GM19351 (cell line): ENCODE results near the gene KLHL14.
A peak's percentile ranks its signal among the peaks of the same experiment; 100 is the strongest.
"Not testable (repeated sequence)": the region's sequence is repeated elsewhere in the genome, so short reads cannot be mapped to it uniquely, and the experiment has no call there.

Experiments
- ATAC-seq: cut with Tn5 transposase; IDR thresholded peaks from one replicate; pipeline ENCODE4 v1.9.1; 2021; ENCODE audit warnings: mild to moderate bottlenecking, moderate library complexity; ENCODE audit not compliant: unreplicated experiment

Gene KLHL14, protein sequence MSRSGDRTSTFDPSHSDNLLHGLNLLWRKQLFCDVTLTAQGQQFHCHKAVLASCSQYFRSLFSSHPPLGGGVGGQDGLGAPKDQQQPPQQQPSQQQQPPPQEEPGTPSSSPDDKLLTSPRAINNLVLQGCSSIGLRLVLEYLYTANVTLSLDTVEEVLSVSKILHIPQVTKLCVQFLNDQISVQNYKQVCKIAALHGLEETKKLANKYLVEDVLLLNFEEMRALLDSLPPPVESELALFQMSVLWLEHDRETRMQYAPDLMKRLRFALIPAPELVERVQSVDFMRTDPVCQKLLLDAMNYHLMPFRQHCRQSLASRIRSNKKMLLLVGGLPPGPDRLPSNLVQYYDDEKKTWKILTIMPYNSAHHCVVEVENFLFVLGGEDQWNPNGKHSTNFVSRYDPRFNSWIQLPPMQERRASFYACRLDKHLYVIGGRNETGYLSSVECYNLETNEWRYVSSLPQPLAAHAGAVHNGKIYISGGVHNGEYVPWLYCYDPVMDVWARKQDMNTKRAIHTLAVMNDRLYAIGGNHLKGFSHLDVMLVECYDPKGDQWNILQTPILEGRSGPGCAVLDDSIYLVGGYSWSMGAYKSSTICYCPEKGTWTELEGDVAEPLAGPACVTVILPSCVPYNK

DNA sequence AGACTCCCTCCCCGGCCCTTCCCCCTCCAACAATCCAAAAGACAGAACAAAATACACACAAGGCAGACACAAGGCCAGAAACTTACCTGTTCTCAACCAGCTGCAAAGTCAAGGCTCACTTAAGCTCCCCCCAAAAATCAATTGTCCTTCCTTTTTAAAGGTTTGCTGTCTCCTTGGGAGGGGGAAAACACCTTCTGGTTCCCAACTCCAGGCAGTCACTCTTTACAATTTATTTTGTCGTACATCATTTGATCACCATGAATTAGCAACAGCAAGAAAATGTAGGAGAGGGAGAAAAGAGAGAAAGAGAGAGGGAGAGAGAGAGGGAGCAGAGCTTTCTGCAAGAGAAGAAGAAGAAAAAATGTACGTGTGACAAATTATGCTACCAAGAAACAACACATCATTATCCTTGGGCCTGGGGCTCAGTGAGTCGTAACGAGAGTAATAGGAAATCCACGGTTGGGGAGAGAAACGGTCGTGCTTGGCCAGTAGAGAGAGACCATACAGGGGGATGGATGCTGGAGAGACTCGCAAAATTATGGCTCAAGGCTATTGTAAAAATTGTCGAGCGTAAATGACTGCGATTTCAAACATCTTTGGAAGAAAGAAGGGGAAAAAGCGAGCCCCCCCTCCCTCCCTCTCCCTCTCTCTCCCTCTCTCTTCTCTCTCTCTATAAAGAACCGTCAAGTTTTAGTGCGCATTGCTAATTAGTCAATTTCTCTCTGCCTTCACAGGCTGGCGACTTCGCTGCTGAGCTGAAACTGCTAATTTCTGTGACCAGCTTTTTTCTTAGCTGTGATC, at the start of gene KLHL14:
Gene KLHL14, minus strand, starts transcription at position 443 of the 801 bp plus-strand sequence. CDS start 2,432 bp downstream, outside the sequence.
- no peak for ATAC-seq

DNA sequence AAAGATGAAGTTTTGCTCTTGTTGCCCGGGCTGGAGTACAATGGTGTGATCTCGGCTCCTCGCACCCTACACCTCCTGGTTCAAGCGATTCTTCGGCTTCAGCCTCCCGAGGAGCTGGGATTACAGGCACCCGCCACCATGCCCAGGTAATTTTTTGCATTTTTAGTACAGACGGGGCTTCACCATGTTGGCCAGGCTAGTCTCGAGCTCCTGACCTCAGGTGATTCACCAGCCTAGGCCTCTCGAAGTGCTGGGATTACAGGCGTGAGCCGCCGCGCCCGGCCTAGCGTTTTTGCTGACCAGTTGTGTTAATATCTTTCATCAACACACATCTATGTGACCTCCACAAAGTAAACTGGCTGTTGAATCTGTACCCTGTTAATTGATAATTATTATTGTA, 49.4 kb upstream of the KLHL14 start:
- ATAC-seq: no peak

- ATAC-seq: no peak
These were observed 43.1 kb upstream of the KLHL14 start for GRCh38 chr18:32815881-32816280.

GRCh38 chr18:32812342-32812741, 39.5 kb upstream of the KLHL14 start:
- no peak for ATAC-seq

DNA sequence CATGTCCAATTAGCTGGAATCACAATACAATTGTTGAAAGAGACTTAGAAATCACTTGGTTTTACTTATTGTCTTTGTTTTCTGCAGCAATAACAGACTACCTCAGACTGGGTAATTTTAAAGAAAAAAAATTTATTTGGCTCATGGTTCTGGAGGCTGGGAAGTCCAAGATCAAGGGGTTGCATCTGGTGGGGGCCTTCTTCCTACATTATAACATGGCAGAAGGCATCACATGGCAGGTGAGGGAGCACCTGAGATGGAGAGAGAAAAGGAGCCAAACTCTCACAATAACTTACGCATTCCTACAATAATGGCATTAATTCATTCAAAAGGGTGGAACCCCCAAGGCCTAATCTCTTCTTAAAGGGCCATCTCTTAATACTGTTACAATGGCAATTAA, 37.5 kb upstream of the KLHL14 start:
- ATAC-seq: no peak

DNA sequence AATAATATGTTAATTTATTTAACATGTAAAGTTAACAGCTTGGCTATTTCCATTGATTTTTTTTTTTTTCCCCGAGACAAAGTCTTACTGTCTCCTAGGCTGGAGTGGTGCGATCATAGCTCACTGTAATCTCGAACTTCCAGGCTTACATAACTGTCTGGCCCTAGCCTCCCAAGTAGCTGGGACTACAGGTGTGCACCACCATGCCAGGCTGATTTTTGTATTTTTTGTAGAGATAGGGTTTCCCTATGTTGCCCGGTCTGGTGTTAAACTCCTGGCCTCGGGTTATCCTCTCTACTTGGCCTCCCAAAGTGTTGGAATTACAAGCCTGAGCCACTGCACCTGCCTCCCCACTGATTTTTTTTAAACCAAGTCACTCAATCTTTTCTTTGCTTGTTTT, 32.5 kb upstream of the KLHL14 start:
- no peak for ATAC-seq

- no peak for ATAC-seq
These were observed 31.5 kb upstream of the KLHL14 start for GRCh38 chr18:32804134-32804888.

- peak; percentile 86 for ATAC-seq
These were observed 30.7 kb upstream of the KLHL14 start for GRCh38 chr18:32803568-32803967.

DNA sequence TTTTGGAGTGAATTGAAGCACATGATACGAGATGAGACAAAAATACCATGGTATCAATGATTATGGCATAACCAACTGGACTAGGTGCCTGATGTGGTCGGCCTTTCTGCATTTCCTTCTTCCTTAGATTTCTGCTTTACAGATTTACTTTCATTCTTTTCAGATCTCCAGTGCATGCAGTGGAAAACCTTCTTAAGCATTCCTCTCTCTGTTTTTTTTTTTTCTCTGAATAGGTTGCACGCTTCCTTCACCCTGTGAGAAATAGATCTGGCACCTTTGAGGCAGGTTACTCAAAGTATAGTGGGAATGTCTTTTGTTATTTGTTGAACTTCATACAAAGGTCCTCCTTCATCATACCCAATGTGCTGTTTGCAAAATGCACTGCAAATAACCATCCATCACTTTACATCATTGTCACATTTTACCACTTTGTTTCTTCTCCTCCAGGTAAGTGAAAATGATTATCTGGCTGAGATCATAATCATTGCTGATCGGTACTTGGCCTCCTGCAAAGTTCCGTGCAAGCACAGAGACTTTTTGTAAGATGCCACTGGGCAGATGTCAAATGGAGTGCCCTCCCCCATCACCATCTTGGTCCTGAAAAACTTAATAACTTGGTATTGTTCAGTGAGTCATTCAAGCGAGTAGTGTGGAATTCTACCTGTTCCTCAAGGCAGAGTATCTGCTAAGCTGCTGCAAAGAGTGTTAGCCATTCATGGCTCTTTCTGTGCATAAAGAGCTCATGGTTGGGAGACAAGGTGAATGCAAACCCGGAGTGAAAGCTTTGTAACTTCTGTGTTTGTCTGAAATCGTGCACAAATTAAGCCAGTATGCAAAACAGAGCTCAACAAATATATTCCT, 30.0 kb upstream of the KLHL14 start:
- peak; percentile 57 for ATAC-seq

DNA sequence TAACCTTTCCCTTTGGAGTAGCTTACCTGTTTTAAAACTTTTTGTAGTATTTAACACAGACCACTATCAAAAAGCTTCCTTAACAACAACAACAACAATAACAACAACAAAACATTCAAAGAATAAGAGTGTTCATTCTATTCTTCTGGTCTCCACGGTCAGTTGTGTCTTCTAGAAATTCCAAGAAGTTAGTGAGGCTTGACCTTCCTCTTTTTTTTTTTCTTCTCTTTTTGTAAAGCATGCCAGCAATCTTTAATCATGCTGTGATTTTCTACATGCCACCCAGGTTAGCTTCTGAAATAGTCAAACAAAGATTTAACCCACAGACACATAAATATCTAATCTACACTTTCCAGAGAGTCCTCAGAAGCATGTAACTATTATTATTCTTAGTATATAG, 28.4 kb upstream of the KLHL14 start:
- ATAC-seq: no peak

DNA sequence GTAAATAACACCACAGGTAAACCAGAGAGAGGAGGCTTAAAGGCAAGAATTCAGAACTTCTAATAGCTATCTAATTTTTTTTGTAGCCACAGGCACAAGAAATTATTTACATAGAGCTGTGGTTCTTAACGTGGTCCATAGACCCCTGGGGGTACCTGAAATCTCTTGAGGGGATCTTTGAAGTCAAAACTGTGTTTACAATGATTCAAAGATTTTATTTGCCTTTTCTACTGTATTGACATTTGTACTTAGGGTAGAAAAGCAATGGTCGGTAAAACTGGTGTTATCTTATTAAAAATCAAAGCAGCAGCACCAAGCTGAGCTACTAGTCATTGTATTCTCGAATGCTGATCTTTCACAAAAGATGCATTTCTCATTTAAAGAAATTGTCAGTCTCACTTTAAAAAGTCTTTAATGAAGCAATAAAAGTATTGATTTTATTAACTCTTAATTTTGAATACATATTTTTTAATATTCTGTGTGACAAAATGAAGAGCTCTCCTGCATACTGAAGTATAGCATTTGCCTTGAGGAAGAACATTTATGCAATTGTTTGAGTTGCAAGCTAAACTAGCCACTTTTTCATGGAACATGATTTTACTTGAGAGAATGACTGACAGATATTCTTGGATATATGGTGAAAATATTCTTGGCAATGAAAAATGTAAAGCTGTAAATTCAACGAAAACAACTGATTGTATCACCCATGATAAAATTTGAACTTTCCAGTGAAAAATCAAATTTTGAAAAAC, 25.6 kb upstream of the KLHL14 start:
- no peak for ATAC-seq

GRCh38 chr18:32794667-32795066, 21.8 kb upstream of the KLHL14 start:
- not testable (repeated sequence) for ATAC-seq

- no peak for ATAC-seq
These were observed 6.2 kb upstream of the KLHL14 start for GRCh38 chr18:32779010-32779409.

- no peak for ATAC-seq
These were observed 4.2 kb upstream of the KLHL14 start for GRCh38 chr18:32777049-32777448.

GRCh38 chr18:32776561-32776960, 3.7 kb upstream of the KLHL14 start:
- ATAC-seq: no peak

DNA sequence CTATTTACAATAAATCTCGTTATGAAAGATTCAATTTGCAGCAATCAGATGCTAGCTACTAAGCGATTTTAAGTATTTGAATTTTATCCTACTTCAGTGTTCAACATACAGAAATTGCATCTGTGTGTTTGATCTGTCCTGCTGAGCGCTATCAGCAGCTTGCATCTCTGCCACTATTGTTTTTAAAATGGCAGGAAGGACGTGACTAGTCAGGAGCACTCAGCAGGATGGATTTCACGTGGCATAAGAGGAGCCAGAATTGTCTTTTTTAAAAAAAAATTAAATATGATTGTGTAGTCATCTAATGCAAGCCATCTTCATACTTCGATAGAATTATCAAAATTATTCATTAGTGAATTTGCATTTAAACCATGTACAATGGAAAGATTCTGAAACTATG, 2.8 kb upstream of the KLHL14 start:
- no peak for ATAC-seq

GRCh38 chr18:32773382-32773712, 524 bp upstream of the KLHL14 start:
- ATAC-seq: no peak

GRCh38 chr18:32771871-32772580, 797 bp downstream of the KLHL14 start:
- ATAC-seq: no peak
